A549 (cell line): ENCODE results near the gene QARS1.

Experiments
- BHLHE40 ChIP-seq: IDR thresholded peaks from 2 replicates; pipeline ENCODE4 v1.6.1; 2012; ENCODE audit warnings: low read depth, low read length, inconsistent platforms
- CBX8 ChIP-seq: fragments of 200-600 bp; sonication (generic); IDR thresholded peaks from 2 replicates; pipeline ENCODE4 v1.6.1; 2016
- CEBPB ChIP-seq, 2 experiments: fragments of >200 bp in 1 of 2; sonication (Bioruptor Twin) in 1 of 2; formaldehyde crosslinking in 1 of 2; IDR thresholded peaks; 2 replicates each; pipeline ENCODE4 v1.6.1; 2012 to 2016
- CHD4 ChIP-seq: fragments of 200-600 bp; sonication (generic); IDR thresholded peaks from 2 replicates; pipeline ENCODE4 v1.6.1; 2016; ENCODE audit warnings: antibody characterized with exemption, mild to moderate bottlenecking, borderline replicate concordance
- HDAC2 ChIP-seq: fragments of 200-600 bp; sonication (generic); IDR thresholded peaks from 2 replicates; pipeline ENCODE4 v1.6.1; 2016
- MAFK ChIP-seq: fragments of 450-650 bp; IDR thresholded peaks from 2 replicates; pipeline ENCODE4 v1.6.1; 2014; ENCODE audit not compliant: partially characterized antibody
- MAZ ChIP-seq: fragments of 150-350 bp; IDR thresholded peaks from 2 replicates; pipeline ENCODE4 v1.6.1; 2014; ENCODE audit warnings: antibody characterized with exemption, low read depth, low read length, borderline replicate concordance
- PHF8 ChIP-seq: fragments of 200-600 bp; sonication (generic); IDR thresholded peaks from 2 replicates; pipeline ENCODE4 v1.6.1; 2016; ENCODE audit warnings: low read depth, mild to moderate bottlenecking, antibody characterized with exemption, moderate library complexity, borderline replicate concordance
- POLR2A ChIP-seq: IDR thresholded peaks from 2 replicates; pipeline ENCODE4 v1.6.1; 2012; ENCODE audit warnings: mild to moderate bottlenecking, low read length
- POLR2AphosphoS2 ChIP-seq: conservative IDR thresholded peaks from 2 replicates; pipeline ENCODE4 v1.6.1; 2012; ENCODE audit warnings: low read length, improper control_type of control experiment, inconsistent platforms
- TFCP2L1 ChIP-seq: fragments of 250-450 bp; sonication (Bioruptor Pico); IDR thresholded peaks from 2 replicates; pipeline ENCODE4 v1.5.0; 2021; ENCODE audit warnings: mild to moderate bottlenecking
- TF ChIP-seq, protein P1 (sequence below): fragments of >200 bp; sonication (Bioruptor Twin); formaldehyde crosslinking; IDR thresholded peaks from 3 replicates; pipeline ENCODE4 v1.5.1; 2016
- TF ChIP-seq, protein P2 (sequence below): fragments of 150-350 bp; IDR thresholded peaks from 2 replicates; pipeline ENCODE4 v1.6.1; 2014; ENCODE audit warnings: low read depth, mild to moderate bottlenecking, low read length
- TF ChIP-seq, protein P3 (sequence below): fragments of >200 bp; sonication (Bioruptor Twin); formaldehyde crosslinking; IDR thresholded peaks from 3 replicates; pipeline ENCODE4 v1.6.1; 2016

DNA sequence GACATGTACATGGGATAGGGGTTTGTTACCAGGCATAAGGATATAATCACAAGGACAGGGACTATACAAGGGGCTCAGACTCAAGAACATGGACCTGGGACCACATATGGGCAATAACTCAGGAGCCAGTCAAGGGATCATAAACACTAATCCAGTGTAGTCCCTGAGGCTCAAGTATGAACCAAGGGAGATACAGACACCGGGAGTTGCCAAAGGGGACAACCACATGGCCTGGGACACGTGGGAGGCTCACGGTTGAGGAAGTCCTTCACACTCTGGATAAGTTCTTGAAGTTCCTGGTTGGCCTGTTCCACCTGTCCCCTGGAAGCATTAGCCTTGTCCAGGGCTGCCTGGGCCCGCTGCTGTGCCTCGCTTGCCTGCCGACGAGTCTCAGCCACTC lies 17.9 kb upstream of the QARS1 start:
- no peak for TF ChIP-seq POLR2A
- TF ChIP-seq, protein P1, sequence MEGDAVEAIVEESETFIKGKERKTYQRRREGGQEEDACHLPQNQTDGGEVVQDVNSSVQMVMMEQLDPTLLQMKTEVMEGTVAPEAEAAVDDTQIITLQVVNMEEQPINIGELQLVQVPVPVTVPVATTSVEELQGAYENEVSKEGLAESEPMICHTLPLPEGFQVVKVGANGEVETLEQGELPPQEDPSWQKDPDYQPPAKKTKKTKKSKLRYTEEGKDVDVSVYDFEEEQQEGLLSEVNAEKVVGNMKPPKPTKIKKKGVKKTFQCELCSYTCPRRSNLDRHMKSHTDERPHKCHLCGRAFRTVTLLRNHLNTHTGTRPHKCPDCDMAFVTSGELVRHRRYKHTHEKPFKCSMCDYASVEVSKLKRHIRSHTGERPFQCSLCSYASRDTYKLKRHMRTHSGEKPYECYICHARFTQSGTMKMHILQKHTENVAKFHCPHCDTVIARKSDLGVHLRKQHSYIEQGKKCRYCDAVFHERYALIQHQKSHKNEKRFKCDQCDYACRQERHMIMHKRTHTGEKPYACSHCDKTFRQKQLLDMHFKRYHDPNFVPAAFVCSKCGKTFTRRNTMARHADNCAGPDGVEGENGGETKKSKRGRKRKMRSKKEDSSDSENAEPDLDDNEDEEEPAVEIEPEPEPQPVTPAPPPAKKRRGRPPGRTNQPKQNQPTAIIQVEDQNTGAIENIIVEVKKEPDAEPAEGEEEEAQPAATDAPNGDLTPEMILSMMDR: no peak
- TF ChIP-seq CEBPB (IDR thresholded peaks at IDR 0.05): no peak
- no peak for TF ChIP-seq PHF8
- TF ChIP-seq CBX8: no peak
- TF ChIP-seq, protein P2, sequence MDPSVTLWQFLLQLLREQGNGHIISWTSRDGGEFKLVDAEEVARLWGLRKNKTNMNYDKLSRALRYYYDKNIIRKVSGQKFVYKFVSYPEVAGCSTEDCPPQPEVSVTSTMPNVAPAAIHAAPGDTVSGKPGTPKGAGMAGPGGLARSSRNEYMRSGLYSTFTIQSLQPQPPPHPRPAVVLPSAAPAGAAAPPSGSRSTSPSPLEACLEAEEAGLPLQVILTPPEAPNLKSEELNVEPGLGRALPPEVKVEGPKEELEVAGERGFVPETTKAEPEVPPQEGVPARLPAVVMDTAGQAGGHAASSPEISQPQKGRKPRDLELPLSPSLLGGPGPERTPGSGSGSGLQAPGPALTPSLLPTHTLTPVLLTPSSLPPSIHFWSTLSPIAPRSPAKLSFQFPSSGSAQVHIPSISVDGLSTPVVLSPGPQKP: no peak
- TF ChIP-seq BHLHE40: no peak
- no peak for TF ChIP-seq MAFK
- no peak for TF ChIP-seq TFCP2L1
- TF ChIP-seq POLR2AphosphoS2: no peak
- no peak for TF ChIP-seq CHD4
- TF ChIP-seq, protein P3, sequence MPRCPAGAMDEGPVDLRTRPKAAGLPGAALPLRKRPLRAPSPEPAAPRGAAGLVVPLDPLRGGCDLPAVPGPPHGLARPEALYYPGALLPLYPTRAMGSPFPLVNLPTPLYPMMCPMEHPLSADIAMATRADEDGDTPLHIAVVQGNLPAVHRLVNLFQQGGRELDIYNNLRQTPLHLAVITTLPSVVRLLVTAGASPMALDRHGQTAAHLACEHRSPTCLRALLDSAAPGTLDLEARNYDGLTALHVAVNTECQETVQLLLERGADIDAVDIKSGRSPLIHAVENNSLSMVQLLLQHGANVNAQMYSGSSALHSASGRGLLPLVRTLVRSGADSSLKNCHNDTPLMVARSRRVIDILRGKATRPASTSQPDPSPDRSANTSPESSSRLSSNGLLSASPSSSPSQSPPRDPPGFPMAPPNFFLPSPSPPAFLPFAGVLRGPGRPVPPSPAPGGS: no peak
- TF ChIP-seq MAZ: no peak
- TF ChIP-seq HDAC2: no peak
